ENCODE measurements around the gene SLC2A13.

DNA sequence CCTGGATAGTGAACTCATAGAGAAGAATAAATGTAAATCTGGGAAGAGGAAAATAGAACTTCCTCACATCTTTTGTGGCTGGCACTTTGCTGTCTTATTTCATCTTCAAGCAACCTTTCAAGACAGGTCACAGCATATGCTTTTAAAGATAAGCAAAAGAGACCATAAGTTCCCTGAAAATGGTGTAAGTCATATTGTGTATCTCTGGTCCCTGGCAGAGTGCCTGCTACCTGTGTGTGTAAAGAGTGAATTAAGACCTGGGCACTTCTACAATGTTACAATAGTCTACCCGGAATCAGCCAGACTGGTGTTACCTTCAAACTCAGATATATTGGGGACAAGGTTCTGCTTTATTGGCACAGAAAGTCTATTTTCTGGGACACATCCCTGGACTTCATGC, 168.8 kb downstream of the SLC2A13 start:
- TF ChIP-seq, protein P1, sequence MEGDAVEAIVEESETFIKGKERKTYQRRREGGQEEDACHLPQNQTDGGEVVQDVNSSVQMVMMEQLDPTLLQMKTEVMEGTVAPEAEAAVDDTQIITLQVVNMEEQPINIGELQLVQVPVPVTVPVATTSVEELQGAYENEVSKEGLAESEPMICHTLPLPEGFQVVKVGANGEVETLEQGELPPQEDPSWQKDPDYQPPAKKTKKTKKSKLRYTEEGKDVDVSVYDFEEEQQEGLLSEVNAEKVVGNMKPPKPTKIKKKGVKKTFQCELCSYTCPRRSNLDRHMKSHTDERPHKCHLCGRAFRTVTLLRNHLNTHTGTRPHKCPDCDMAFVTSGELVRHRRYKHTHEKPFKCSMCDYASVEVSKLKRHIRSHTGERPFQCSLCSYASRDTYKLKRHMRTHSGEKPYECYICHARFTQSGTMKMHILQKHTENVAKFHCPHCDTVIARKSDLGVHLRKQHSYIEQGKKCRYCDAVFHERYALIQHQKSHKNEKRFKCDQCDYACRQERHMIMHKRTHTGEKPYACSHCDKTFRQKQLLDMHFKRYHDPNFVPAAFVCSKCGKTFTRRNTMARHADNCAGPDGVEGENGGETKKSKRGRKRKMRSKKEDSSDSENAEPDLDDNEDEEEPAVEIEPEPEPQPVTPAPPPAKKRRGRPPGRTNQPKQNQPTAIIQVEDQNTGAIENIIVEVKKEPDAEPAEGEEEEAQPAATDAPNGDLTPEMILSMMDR (tag by site-specific recombination; IDR thresholded peaks at IDR 0.05): no peak
- TF ChIP-seq, protein P2, sequence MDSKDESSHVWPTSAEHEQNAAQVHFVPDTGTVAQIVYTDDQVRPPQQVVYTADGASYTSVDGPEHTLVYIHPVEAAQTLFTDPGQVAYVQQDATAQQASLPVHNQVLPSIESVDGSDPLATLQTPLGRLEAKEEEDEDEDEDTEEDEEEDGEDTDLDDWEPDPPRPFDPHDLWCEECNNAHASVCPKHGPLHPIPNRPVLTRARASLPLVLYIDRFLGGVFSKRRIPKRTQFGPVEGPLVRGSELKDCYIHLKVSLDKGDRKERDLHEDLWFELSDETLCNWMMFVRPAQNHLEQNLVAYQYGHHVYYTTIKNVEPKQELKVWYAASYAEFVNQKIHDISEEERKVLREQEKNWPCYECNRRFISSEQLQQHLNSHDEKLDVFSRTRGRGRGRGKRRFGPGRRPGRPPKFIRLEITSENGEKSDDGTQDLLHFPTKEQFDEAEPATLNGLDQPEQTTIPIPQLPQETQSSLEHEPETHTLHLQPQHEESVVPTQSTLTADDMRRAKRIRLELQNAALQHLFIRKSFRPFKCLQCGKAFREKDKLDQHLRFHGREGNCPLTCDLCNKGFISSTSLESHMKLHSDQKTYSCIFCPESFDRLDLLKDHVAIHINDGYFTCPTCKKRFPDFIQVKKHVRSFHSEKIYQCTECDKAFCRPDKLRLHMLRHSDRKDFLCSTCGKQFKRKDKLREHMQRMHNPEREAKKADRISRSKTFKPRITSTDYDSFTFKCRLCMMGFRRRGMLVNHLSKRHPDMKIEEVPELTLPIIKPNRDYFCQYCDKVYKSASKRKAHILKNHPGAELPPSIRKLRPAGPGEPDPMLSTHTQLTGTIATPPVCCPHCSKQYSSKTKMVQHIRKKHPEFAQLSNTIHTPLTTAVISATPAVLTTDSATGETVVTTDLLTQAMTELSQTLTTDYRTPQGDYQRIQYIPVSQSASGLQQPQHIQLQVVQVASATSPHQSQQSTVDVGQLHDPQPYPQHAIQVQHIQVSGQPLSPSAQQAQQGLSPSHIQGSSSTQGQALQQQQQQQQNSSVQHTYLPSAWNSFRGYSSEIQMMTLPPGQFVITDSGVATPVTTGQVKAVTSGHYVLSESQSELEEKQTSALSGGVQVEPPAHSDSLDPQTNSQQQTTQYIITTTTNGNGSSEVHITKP (tag by site-specific recombination; IDR thresholded peaks at IDR 0.05): no peak
- TF ChIP-seq, protein P3, sequence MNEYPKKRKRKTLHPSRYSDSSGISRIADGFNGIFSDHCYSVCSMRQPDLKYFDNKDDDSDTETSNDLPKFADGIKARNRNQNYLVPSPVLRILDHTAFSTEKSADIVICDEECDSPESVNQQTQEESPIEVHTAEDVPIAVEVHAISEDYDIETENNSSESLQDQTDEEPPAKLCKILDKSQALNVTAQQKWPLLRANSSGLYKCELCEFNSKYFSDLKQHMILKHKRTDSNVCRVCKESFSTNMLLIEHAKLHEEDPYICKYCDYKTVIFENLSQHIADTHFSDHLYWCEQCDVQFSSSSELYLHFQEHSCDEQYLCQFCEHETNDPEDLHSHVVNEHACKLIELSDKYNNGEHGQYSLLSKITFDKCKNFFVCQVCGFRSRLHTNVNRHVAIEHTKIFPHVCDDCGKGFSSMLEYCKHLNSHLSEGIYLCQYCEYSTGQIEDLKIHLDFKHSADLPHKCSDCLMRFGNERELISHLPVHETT (tag by site-specific recombination; IDR thresholded peaks at IDR 0.05): no peak
- TF ChIP-seq SP3 (tag by site-specific recombination; IDR thresholded peaks at IDR 0.05) (no peak), ZNF629 (tag by site-specific recombination; IDR thresholded peaks at IDR 0.05) (no peak), SP2 (tag by site-specific recombination; IDR thresholded peaks at IDR 0.05) (no peak), ZNF174 (tag by site-specific recombination; IDR thresholded peaks at IDR 0.05) (no peak), SETDB1 (IDR thresholded peaks at IDR 0.05; ENCODE audit: insufficient read length, low read length) (no peak), SALL2 (tag by site-specific recombination; IDR thresholded peaks at IDR 0.05; ENCODE audit: borderline replicate concordance) (no peak), ZBTB1 (tag by site-specific recombination; IDR thresholded peaks at IDR 0.05) (no peak), ZNF514 (tag by site-specific recombination; IDR thresholded peaks at IDR 0.05) (no peak), YY1 (tag by site-specific recombination; IDR thresholded peaks at IDR 0.05) (no peak)
- TF ChIP-seq, protein P4, sequence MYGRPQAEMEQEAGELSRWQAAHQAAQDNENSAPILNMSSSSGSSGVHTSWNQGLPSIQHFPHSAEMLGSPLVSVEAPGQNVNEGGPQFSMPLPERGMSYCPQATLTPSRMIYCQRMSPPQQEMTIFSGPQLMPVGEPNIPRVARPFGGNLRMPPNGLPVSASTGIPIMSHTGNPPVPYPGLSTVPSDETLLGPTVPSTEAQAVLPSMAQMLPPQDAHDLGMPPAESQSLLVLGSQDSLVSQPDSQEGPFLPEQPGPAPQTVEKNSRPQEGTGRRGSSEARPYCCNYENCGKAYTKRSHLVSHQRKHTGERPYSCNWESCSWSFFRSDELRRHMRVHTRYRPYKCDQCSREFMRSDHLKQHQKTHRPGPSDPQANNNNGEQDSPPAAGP (tag by site-specific recombination; IDR thresholded peaks at IDR 0.05): no peak
- TF ChIP-seq, protein P5, sequence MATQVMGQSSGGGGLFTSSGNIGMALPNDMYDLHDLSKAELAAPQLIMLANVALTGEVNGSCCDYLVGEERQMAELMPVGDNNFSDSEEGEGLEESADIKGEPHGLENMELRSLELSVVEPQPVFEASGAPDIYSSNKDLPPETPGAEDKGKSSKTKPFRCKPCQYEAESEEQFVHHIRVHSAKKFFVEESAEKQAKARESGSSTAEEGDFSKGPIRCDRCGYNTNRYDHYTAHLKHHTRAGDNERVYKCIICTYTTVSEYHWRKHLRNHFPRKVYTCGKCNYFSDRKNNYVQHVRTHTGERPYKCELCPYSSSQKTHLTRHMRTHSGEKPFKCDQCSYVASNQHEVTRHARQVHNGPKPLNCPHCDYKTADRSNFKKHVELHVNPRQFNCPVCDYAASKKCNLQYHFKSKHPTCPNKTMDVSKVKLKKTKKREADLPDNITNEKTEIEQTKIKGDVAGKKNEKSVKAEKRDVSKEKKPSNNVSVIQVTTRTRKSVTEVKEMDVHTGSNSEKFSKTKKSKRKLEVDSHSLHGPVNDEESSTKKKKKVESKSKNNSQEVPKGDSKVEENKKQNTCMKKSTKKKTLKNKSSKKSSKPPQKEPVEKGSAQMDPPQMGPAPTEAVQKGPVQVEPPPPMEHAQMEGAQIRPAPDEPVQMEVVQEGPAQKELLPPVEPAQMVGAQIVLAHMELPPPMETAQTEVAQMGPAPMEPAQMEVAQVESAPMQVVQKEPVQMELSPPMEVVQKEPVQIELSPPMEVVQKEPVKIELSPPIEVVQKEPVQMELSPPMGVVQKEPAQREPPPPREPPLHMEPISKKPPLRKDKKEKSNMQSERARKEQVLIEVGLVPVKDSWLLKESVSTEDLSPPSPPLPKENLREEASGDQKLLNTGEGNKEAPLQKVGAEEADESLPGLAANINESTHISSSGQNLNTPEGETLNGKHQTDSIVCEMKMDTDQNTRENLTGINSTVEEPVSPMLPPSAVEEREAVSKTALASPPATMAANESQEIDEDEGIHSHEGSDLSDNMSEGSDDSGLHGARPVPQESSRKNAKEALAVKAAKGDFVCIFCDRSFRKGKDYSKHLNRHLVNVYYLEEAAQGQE (tag by site-specific recombination; IDR thresholded peaks at IDR 0.05): no peak

Data from HEK293 (cell line).